CD4-positive, alpha-beta T cell treated with Interleukin-21 for 1 hour (primary cell): ENCODE results near the gene SHQ1.
A peak's percentile ranks its signal among the peaks of the same experiment; 100 is the strongest.
"Not testable (repeated sequence)": the region's sequence is repeated elsewhere in the genome, so short reads cannot be mapped to it uniquely, and the experiment has no call there.

Experiments used
- DNase-seq: peaks from one replicate; pipeline ENCODE4 v3.0.0-alpha.2; 2020

SHQ1 gene

GRCh38 chr3:72745146-72745999 is 102.9 kb downstream of the SHQ1 start:
- DNase-seq = no peak

- DNase-seq = no peak
Measured at GRCh38 chr3:72744330-72744729, 103.9 kb downstream of the SHQ1 start.

DNA sequence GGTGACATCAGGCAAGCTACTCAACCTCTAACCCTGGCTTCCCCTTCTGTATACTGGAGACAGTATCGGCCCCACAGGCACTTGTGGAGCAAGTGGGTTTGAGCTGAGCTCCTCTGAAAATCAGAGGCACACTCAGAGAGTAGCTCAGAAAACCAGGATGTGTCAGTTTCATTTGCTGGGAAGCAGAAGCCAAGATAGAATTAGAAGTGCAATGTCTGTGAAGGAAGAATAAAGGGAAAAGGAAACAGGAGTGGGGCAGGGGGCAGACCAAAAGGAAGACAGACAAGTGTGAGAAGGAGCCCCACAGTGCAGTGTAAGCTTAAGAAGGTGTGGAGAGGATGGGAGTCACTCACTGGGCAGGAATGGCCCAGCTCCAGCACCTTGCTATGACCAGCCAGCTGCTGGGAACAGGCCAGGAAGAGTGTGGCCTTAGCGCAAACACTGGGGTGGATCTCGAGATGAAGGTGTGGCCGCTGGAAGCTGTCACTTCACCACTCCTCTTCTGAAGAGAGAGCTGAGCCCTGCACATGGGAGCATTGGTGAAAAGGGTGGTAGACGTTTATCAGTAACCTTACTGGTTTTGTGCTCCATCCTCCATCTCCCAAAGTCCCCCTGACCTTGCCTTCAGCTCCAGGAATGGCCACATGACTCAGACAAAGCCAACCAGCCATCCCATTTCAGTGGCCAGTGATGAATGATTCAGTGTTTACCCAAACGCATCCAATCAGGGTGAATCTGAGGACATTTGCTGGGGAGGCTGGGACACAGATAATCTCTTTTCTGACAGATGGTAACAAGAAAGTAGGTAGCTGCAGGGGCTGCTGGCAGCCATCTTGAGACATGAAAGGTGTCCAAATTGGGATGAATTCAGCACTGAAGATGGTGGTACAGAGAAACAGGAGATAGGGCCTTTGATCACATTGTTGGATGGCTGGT is 108.4 kb downstream of the SHQ1 start:
- DNase-seq = no peak

DNA sequence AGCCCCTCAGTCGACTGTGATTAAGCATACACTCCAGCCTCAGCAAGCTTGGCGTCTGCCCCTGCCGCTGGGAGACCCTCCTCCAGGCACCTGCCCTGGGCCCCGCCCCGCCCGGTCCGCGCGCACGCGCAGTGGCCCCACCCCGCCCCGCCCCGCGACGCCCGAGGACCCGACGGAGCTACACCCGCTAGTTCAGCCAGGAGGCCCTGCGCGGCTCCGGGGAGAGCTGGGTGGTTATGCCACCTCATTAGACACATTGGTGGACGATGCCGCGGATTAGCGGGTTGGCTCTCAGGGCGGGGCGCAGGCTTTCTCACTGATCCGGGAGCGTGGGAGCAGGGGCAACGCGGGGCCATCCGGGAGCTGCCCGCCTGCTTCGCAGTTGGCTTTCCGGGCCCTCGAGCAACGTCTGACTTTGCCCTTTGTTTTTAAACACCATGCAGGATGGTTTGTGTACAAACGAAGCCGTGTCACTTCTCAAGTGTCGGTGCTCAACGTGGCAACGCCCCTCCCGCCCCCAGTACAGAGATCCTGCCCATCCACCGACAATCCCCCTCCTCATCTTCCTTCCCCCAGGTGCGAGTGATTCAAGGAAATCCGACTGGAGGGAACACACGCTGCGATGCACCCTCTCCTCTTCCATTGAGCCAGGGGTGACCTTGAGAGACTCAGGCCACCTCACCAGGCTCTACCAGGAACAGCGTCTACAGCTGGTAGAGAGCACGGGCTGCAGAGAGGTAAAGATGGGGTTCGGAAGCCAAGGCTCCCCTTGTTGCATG is 109.3 kb downstream of the SHQ1 start:
- DNase-seq = peak; percentile 80

GRCh38 chr3:72735072-72735471 is 113.2 kb downstream of the SHQ1 start:
- DNase-seq = not testable (repeated sequence)

GRCh38 chr3:72733676-72734075 is 114.6 kb downstream of the SHQ1 start:
- DNase-seq = no peak

- DNase-seq = not testable (repeated sequence)
Measured at GRCh38 chr3:72732666-72733345, 115.4 kb downstream of the SHQ1 start.

GRCh38 chr3:72728958-72729467 is 119.2 kb downstream of the SHQ1 start:
- no peak for DNase-seq

DNA sequence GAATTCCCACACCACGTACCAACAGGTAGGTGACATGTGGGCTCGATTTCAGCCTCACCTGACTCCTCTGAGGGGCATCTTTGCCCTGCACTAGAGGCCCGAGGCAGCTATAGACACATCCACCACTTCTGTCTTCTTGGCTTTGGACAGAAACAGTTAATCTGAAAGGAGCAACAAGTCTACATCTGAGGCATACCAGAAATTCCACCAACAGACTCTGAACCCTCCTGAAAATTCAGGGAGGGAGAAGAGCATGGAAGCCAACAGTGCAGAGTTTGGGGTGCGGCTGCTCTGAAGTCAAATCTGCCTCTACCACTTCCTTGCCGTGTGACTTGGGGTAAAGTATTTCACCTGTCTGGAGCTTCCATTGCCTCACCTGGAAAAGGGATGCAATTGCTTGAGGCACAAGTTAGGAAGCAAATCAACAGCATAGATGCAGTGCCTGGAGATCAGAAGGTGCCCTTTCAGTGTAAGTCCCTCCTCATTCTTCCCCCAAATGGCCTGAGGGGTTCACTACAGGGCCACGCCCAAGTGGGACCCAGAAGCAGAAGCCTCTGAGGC is 119.8 kb downstream of the SHQ1 start:
- DNase-seq = no peak

GRCh38 chr3:72727726-72728125 is 120.5 kb downstream of the SHQ1 start:
- no peak for DNase-seq

DNA sequence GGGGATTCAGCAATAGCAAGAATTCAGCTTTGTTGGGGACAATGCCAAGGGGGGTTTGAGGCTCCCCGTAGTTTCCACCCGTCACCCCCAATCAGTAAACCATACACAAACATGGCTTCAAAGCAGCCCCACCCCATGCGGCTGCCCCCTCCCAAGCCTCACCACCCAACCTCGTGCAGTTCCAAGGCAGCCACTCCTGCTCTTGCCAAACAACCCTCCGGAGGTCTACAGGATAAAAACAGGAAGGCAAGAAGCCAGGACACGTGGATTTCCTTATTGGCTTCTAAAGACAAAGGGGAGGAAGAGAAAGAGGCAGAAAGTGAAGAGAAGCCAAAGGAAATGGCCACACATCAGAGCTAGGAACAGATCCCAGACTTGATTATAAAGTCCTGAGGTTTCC is 121.1 kb downstream of the SHQ1 start:
- no peak for DNase-seq

- DNase-seq = no peak
Measured at GRCh38 chr3:72725229-72725628, 123.0 kb downstream of the SHQ1 start.

DNA sequence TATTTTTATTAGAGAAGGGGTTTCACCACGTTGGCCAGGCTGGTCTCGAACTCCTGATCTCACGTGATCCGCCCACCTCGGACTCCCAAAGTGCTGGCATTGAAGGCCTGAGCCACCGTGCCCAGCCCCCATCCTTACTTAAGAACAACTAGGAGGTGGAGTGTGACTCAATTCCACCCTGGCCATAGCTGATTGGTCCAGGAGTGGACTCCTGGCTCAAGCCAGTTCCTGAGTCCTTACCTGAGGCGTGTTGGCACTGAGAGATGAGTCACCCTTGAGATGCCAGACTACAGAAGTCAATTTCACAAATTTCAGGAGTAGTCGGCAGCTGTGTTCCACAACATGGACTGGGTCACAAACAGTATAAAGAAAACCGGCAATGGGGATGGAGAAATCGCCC is 124.2 kb downstream of the SHQ1 start:
- no peak for DNase-seq

DNA sequence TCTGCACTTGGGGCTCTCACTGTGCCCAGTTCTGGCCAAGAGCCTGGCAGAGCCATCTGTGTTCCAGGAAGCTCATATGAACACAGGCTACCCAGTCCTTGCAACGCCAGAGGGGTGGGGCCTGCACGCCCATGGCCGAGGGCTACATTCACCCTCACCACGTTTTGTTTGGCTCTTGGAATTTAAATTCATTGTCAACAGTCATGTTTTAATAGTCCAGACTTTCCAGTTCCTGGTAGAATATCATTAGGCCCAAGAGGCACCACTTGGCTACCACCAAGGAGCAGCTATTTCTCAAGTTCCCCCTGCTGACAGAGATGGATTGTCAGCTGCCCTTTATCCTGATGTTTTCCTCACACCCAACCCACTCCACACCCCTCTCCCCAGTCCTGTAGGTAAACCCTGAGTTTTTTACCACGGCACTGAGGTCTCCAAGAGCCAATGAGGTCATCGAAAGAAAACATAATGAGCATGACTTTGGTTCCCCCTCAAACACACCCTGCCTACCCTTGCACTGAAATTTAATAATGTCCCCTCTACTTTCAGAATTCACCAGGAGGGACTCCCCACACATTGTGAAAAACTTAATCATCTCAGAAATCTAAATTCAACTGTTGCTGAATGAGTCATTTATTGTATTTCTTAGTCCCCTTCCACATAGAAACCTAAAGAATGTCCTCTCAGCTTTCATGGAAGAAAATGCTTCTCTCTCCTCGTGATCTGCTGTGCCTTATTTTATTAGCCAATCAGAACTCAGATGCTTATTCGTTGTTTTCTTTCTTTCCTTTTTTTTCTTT is 125.1 kb downstream of the SHQ1 start:
- DNase-seq = no peak

- DNase-seq = no peak
Measured at GRCh38 chr3:72721683-72722381, 126.4 kb downstream of the SHQ1 start.

DNA sequence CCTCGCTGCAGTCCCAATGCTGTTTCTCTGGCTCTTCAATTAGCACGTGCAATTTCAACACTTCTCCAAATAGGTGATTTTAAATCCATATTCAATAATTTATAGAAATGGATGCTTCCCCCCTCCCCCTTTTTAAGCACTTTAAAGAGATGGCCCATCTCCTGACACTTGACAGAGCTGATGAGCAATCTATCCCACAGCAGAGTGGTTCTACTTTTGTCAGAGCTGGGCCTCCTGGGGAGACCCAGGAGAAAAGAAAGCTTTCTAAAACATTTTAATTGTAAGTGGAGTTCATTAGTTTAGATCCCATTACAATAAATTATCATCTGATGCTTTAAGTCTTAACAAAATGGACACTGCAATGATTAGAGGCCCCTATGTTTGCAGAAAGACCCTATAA is 127.7 kb downstream of the SHQ1 start:
- no peak for DNase-seq

DNA sequence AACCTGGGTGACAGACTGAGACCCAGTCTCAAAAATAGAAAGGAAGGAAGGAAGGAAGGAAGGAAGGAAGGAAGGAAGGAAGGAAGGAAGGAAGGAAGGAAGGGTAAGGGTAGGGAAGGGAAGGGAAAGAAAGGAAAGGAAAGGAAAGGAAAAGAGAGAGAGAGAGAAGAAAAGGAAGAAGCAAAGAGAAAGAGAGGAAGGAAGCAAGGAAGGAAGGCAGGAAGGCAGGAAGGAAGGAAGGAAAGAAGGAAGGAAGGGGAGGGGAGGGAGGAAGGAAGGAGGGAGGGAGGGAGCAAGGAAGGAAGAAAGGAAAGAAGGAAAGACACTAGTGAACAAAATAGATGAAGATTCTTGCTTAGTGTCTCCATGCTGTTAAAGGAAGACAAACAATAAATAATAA is 129.1 kb downstream of the SHQ1 start:
- DNase-seq = no peak

- DNase-seq = not testable (repeated sequence)
Measured at GRCh38 chr3:72714135-72714534, 134.1 kb downstream of the SHQ1 start.

DNA sequence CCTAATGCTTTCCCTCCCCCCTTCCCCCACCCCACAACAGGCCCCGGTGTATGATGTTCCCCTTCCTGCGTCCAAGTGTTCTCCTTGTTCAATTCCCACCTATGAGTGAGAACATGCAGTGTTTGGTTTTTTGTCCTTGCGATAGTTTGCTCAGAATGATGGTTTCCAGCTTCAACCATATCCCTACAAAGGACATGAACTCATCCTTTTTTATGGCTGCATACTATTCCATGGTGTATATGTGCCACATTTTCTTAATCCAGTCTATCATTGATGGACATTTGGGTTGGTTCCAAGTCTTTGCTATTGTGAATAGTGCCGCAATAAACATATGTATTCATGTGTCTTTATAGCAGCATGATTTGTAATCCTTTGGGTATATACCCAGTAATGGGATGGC is 137.8 kb downstream of the SHQ1 start:
- DNase-seq = not testable (repeated sequence)

DNA sequence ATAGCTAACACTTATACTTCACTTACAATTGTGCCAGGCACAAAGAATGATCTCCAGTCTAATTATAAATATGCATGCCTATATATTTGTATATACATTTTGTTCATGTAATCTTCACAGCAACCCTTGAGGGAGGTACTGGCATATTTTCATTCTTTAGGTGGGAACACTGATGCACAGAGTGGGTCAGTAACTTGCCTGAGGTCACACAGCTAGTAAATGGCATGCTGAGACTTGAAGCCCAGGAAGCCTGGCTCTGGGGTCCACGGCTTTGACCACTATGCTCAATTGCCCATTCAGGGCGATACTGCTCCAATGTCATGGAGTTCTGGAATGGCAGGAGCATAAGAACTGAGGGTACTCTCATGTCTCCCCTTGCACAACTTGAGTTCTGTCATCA is 139.8 kb downstream of the SHQ1 start:
- no peak for DNase-seq
